PFSK-1 (cell line): ENCODE results near the gene CDC42EP2.

Source experiments
- FOXP2 ChIP-seq: optimal IDR thresholded peaks from 2 replicates; pipeline ENCODE3; 2011; ENCODE audit warnings: borderline replicate concordance, control low read depth, inconsistent platforms; ENCODE audit not compliant: insufficient read depth; ENCODE audit errors: extremely low read length, extremely low read depth
- POLR2AphosphoS5 ChIP-seq: IDR thresholded peaks from 2 replicates; pipeline ENCODE4 v1.6.1; 2012; ENCODE audit warnings: low read depth, mild to moderate bottlenecking, control low read depth, low read length, moderate library complexity
- REST ChIP-seq, 2 experiments: IDR thresholded peaks; 2 replicates each; pipeline versions ENCODE4 v1.6.1 to v1.8.0; 2011 to 2012; ENCODE audit warnings: low read depth in 2 of 2, low read length in 2 of 2, control low read depth in 1 of 2, inconsistent platforms in 1 of 2, mild to moderate bottlenecking in 1 of 2, moderate library complexity in 1 of 2; ENCODE audit not compliant: insufficient read depth in 1 of 2
- SIN3A ChIP-seq: IDR thresholded peaks from 2 replicates; pipeline ENCODE4 v1.6.1; 2012; ENCODE audit warnings: mild to moderate bottlenecking, low read length, moderate library complexity, borderline replicate concordance; ENCODE audit not compliant: insufficient read depth
- TAF1 ChIP-seq: IDR thresholded peaks from 2 replicates; pipeline ENCODE4 v1.6.1; 2012; ENCODE audit warnings: low read length, control low read depth, borderline replicate concordance; ENCODE audit not compliant: insufficient read depth

GRCh38 chr11:65351511-65351910 is 36.8 kb downstream of the CDC42EP2 start:
- no peak for TF ChIP-seq POLR2AphosphoS5
- TF ChIP-seq TAF1, result no peak
- TF ChIP-seq REST (IDR thresholded peaks at IDR 0.05; ENCODE audit: insufficient read depth in 1 of 2, low read depth in 2 of 2, low read length in 2 of 2), result no peak
- no peak for TF ChIP-seq SIN3A
- no peak for TF ChIP-seq FOXP2
